Testis (tissue), 3 donors: ENCODE results near the gene ECE2. TPM values are rescaled to one million over a fixed set of nuclear protein-coding genes. Genes with fewer than 3 reads are reported as not detected.
A peak's percentile ranks its signal among the peaks of the same experiment; 100 is the strongest.

Experiments used
- DNase-seq: peaks from one replicate; pipeline ENCODE4 v3.0.0-alpha.2; 2019
- H3K27ac ChIP-seq, 2 donors: fragments of 200-600 bp; sonication (generic); one replicate each; pipeline ENCODE4 v1.5.1; 2019
- H3K27me3 ChIP-seq: fragments of 200-600 bp; sonication (generic); one replicate; pipeline ENCODE4 v1.5.1; 2019
- H3K36me3 ChIP-seq: fragments of 200-600 bp; sonication (generic); one replicate; pipeline ENCODE4 v1.5.1; 2017; ENCODE audit warnings: low read depth; ENCODE audit errors: missing control alignments
- H3K4me1 ChIP-seq: fragments of 200-600 bp; sonication (generic); one replicate; pipeline ENCODE4 v1.5.1; 2019
- H3K4me3 ChIP-seq, 2 donors: fragments of 200-600 bp; sonication (generic); one replicate each; pipeline ENCODE4 v1.5.1; 2017 to 2019
- H3K9me3 ChIP-seq: fragments of 200-600 bp; sonication (generic); one replicate; pipeline ENCODE4 v1.5.1; 2017
- CTCF ChIP-seq, 3 experiments: fragments of 450-650 bp in 2 of 3; fragments of 200-600 bp in 1 of 3; sonication (generic) in 1 of 3; IDR thresholded peaks; one replicate each; pipeline ENCODE4 v1.5.1; 2016 to 2019; ENCODE audit warnings: antibody characterized with exemption in 3 of 3, mild to moderate bottlenecking in 2 of 3, moderate library complexity in 1 of 3
- POLR2A ChIP-seq: fragments of 450-650 bp; IDR thresholded peaks from one replicate; pipeline ENCODE4 v1.6.1; 2017; ENCODE audit warnings: antibody characterized with exemption, mild to moderate bottlenecking, moderate library complexity
- WGBS, 2 donors: methylation state at CpG; one replicate each; pipeline ENCODE4 v1.1.5; 2018; 5-methylcytosine and 5-hydroxymethylcytosine counted together
- intact Hi-C: fragments of 100-400 bp; cut with DNase I; formaldehyde crosslinking; loops from one replicate; pipeline ENCODE4 v1.15.1; 2023; ENCODE audit warnings: low total_unique reads
- polyA plus RNA-seq: library from polyadenylated mRNA; stranded (reverse); fragments of 350-450 nt; fragmentation: Illumina TruSeq; extraction: RNeasy Lipid Tissue Mini Kit (QIAGEN cat#74804); gene quantifications from one replicate; pipeline ENCODE4 v1.2.3, GENCODE V29; 2014; ENCODE audit warnings: low read depth, low replicate concordance; ENCODE audit not compliant: insufficient read depth
- total RNA-seq, 2 donors: library from RNA; depleted of rRNA; stranded (reverse); fragments of >200 nt; gene quantifications; one replicate each; pipeline ENCODE4 v1.2.3, GENCODE V29; 2016

The ECE2 gene
- total and polyA plus RNA-seq, 3 donors from 2014 or later: 1.1 to 1.4 (median 1.4) TPM

GRCh38 chr3:184230081-184230602 lies 45.7 kb upstream of the ECE2 start:
- 0% methylated on average over 6 to 27 of the region's 61 CpGs for WGBS, 2 donors
- TF ChIP-seq POLR2A (no peak), CTCF (IDR thresholded peaks at IDR 0.05) (no peak)
- Histone ChIP-seq H3K27ac (no peak overlapping the region), H3K36me3 (no peaks in the 10 kb centered on the region), H3K27me3 (no peaks in the 10 kb centered on the region), H3K4me1 (peaks cover 7% of the 10 kb centered on the region), H3K9me3 (no peaks in the 10 kb centered on the region), H3K4me3 (peak overlapping the region; percentile 49 to 57)
- DNase-seq: no peak
- intact Hi-C loops: loop anchor here (10.0 kb wide), 1 partner anchor 85 kb away; no protein-coding TSS in a partner anchor

- Histone ChIP-seq H3K36me3 (no peaks in the 10 kb centered on the region), H3K27me3 (no peaks in the 10 kb centered on the region), H3K9me3 (no peaks in the 10 kb centered on the region), H3K4me1 (peaks cover 7% of the 10 kb centered on the region), H3K4me3 (peak overlapping the region; percentile 49 to 57), H3K27ac (no peak overlapping the region)
- DNase-seq: no peak
- WGBS, 2 donors: 21% methylated on average over 17 to 23 of the region's 79 CpGs
- intact Hi-C loops: loop anchor here (10.0 kb wide), 1 partner anchor 86 kb away; no protein-coding TSS in a partner anchor
- TF ChIP-seq POLR2A (no peak), CTCF (IDR thresholded peaks at IDR 0.05) (no peak)
These were observed 45.0 kb upstream of the ECE2 start for GRCh38 chr3:184230603-184231528.

GRCh38 chr3:184231671-184232070 lies 44.2 kb upstream of the ECE2 start:
- Histone ChIP-seq H3K27ac (no peak overlapping the region), H3K4me3 (no peak overlapping the region), H3K4me1 (peaks cover 7% of the 10 kb centered on the region), H3K27me3 (no peaks in the 10 kb centered on the region), H3K9me3 (no peaks in the 10 kb centered on the region), H3K36me3 (no peaks in the 10 kb centered on the region)
- intact Hi-C loops: loop anchor here (10.0 kb wide), 1 partner anchor 87 kb away; no protein-coding TSS in a partner anchor
- TF ChIP-seq POLR2A: no peak
- no peak for TF ChIP-seq CTCF (IDR thresholded peaks at IDR 0.05)
- no peak for DNase-seq
- 29 to 64% methylated on average over 1 to 3 of the region's 3 CpGs for whole genome bisulfite sequencing, 2 donors

- H3K27me3 ChIP-seq: no peaks in the 10 kb centered on the region
- DNase-seq: no peak
- H3K9me3 ChIP-seq: no peaks in the 10 kb centered on the region
- H3K4me3 ChIP-seq: no peak overlapping the region
- peaks cover 7% of the 10 kb centered on the region for H3K4me1 ChIP-seq
- H3K27ac ChIP-seq: no peak overlapping the region
- TF ChIP-seq POLR2A (no peak), CTCF (IDR thresholded peaks at IDR 0.05) (no peak)
- intact Hi-C loops: loop anchor here (10.0 kb wide), 1 partner anchor 88 kb away; no protein-coding TSS in a partner anchor
- 85 to 96% methylated on average over 12 to 22 of the region's 23 CpGs for WGBS, 2 donors
- H3K36me3 ChIP-seq: no peaks in the 10 kb centered on the region
These were observed 42.5 kb upstream of the ECE2 start for GRCh38 chr3:184233127-184233843.
